ENCODE data around the gene GPD1L. TPM values are rescaled to one million over a fixed set of nuclear protein-coding genes. Genes with fewer than 3 reads are reported as not detected.

GPD1L gene
- total RNA-seq, 1 donor from 2014 or later = 12.9 TPM

Other genes with a start within 250 kb of the GPD1L start
- gene OSBPL10, start 125.4 kb upstream of the GPD1L start, total RNA-seq = 6.3 and 8.9 TPM in 2 replicates
- gene ZNF860, start 124.9 kb upstream of the GPD1L start, total RNA-seq = 0.40 and 1.1 TPM in 2 replicates
- gene CMTM8, start 132.1 kb downstream of the GPD1L start, total RNA-seq = 1.6 and 2.2 TPM in 2 replicates

Measured in lung microvascular endothelial cell (primary cell).